HG03175 (cell line): Measurements from ENCODE around the gene ATP8B1.
"Not testable (repeated sequence)": the region's sequence is repeated elsewhere in the genome, so short reads cannot be mapped to it uniquely, and the experiment has no call there.

ENCODE experiments used
- ATAC-seq: cut with Tn5 transposase; IDR thresholded peaks from one replicate; pipeline ENCODE4 v1.9.1; 2021; ENCODE audit warnings: mild to moderate bottlenecking, moderate library complexity; ENCODE audit not compliant: unreplicated experiment

Gene ATP8B1

GRCh38 chr18:57771193-57771592 lies 31.9 kb downstream of the ATP8B1 start:
- no peak for ATAC-seq

GRCh38 chr18:57768537-57769326 lies 34.4 kb downstream of the ATP8B1 start:
- no peak for ATAC-seq

- ATAC-seq: no peak
Measured at GRCh38 chr18:57767259-57768050, 35.7 kb downstream of the ATP8B1 start.

GRCh38 chr18:57764995-57765394 lies 38.1 kb downstream of the ATP8B1 start:
- ATAC-seq: no peak

GRCh38 chr18:57764087-57764486 lies 39.0 kb downstream of the ATP8B1 start:
- ATAC-seq: no peak

GRCh38 chr18:57762686-57763085 lies 40.4 kb downstream of the ATP8B1 start:
- no peak for ATAC-seq

DNA sequence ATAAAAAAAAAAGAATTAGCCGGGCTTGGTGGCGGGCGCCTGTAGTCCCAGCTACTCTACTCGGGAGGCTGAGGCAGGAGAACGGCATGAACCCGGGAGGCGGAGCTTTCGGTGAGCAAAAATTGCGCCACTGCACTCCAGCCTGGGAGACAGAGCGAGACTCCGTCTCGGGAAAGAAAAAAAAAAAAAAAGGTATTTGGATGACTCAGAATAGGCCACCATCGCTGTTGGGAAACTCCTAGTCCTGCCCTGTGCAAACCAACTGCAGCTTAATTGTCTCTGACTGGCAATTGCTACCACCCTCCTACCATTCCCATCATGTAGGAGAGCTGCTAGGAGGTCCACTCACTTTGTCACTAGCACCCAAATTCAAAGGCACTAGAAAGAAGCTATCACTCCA lies 43.5 kb downstream of the ATP8B1 start:
- ATAC-seq: no peak

DNA sequence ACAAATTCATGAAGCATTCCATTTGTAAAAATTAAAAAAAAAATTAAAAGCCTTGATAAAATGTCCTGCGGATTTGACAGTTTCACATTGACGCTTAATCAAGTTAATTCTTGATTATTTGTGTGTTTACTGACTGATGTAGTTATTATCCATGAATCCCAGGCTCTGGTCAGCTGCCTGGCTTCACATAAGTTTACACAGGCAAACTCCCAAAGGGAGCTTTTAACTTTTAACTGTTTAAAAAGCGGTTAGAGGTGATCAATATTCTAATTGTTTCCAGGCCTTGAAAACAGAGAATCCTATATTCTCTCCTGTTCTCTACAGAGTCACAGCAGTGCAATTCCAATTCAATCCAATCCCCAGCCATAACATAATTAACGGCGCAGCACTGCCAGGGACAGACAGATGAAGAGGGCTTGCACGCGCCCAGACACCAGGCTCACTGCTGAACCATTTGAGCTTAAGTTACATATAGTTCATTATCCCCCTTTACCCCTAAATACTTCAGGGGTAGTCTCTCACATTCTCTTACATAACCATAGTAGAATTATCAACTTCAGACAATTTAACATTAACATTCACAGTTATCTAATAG lies 47.5 kb downstream of the ATP8B1 start:
- no peak for ATAC-seq

GRCh38 chr18:57754577-57755338 lies 48.4 kb downstream of the ATP8B1 start:
- ATAC-seq: peak; percentile 95

DNA sequence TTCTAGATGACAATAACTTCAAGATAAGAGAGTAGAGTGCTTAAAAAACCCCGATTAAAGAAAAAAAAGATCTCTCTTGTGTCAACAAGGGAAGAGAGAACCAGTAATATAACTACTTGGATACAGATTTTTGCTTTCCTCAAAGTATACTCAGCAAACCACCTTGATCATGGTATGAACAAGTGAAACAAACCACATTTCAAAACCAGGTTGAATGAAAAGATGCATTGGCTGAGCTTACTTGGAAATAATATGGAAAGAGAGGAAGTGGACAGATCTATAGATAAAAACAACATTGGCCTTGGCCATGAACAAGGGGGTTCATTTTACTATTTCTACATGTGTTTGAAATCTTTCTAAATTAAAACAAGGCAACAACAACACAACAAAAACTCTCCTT lies 50.1 kb downstream of the ATP8B1 start:
- no peak for ATAC-seq

GRCh38 chr18:57749604-57749970 lies 53.5 kb downstream of the ATP8B1 start:
- ATAC-seq: no peak

GRCh38 chr18:57748770-57749603 lies 54.1 kb downstream of the ATP8B1 start:
- ATAC-seq: peak; percentile 91

GRCh38 chr18:57747809-57748680 lies 55.1 kb downstream of the ATP8B1 start:
- ATAC-seq: peak; percentile 14

- ATAC-seq: no peak
Measured at GRCh38 chr18:57744211-57744694, 58.9 kb downstream of the ATP8B1 start.

- no peak for ATAC-seq
Measured at GRCh38 chr18:57743008-57743407, 60.1 kb downstream of the ATP8B1 start.

DNA sequence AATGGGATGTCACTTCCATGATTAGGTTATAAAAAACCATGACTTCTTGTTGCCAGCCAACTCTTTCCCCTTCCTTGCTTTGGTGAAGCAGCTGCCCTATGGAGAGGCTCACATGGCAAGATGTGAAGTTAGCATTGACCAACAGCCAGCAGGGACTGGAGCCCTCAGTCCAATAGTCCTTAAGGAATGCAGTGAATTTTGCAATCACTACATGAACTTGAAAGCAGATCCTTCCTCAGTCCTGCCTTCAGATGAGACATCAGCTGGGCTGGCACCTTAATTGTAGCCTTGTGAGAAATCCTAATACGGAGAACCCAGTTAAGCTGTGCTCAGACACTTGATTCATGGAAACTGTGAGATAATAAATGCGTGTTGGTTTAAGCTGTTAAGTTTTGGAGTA lies 61.8 kb downstream of the ATP8B1 start:
- no peak for ATAC-seq

- ATAC-seq: no peak
Measured at GRCh38 chr18:57738078-57738477, 65.0 kb downstream of the ATP8B1 start.

GRCh38 chr18:57737400-57738060 lies 65.6 kb downstream of the ATP8B1 start:
- no peak for ATAC-seq

GRCh38 chr18:57735042-57735441 lies 68.1 kb downstream of the ATP8B1 start:
- ATAC-seq: not testable (repeated sequence)
